NCI-H2171 (cell line): ENCODE data around the gene PROSER1.
"Not testable (repeated sequence)": the region's sequence is repeated elsewhere in the genome, so short reads cannot be mapped to it uniquely, and the experiment has no call there.

Experiments used
- DNase-seq: peaks from one replicate; lab custom pipeline; 2025; lab: John Stamatoyannopoulos, UW

PROSER1 gene

DNA sequence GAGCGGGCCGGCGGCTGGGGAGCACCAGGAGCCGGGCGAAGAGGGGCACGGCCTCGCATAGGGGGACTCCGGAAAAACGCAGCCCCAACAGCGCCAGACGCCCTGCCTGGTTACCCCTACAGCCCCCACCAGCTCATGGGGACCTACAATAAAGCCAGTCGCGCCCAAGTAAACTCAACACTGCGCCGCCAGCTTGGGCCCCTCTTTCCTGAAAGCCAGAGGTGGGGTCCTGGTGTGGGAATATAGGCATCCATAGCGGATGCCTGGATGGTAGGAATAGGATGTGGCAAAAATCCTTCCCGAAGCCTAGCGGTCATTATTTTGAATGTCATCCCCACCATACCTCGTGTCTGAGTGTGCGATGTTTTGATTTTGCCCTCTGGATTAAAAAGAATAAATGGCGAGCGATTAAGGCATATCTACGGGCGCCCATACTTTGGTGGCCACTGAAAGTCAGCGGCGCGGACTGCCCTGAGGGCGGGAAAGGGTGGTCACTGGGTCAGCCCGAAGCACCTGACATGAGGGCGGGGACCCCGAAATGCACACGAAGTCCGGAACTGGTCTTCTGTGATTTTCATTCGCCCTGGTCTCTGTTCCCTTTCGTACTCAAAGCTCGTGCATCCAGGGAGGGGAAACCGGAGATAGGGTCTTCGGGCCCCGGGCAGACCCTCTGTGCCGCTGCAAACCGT is at the start of gene PROSER1, which contains the start of gene NHLRC3:
PROSER1 (minus strand) TSS at position 210 of the 689 bp plus-strand sequence. CDS start 847 bp downstream, outside the sequence.
NHLRC3 (plus strand) TSS at position 577 of the 689 bp plus-strand sequence. CDS start 184 bp downstream, outside the sequence.
- DNase-seq: peak; percentile 76

GRCh38 chr13:39086251-39086945 is 48.5 kb upstream of the PROSER1 start:
- DNase-seq: not testable (repeated sequence)

- DNase-seq: no peak
These were observed 36.1 kb upstream of the PROSER1 start for GRCh38 chr13:39073983-39074382.

GRCh38 chr13:39072842-39073241 is 35.0 kb upstream of the PROSER1 start:
- no peak for DNase-seq

- no peak for DNase-seq
These were observed 24.1 kb upstream of the PROSER1 start for GRCh38 chr13:39062004-39062403.

DNA sequence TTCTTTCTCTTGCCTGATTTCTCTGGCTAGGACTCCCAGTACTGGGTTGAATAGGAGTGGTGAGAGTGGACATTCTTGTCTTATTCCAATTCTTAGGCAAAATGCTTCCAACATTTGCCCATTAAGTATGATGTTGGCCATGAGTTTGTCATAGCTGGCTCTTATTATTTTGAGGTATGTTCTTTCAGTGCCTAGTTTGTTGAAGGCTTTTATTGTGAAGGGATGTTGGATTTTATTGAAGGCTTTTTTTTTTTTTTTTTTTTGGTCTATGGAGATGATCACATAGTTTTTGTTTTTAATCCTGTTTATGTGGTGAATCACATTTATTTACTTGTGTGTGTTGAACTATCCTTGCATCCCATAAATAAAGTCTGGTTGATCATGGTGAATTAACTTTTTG is 20.2 kb upstream of the PROSER1 start:
- no peak for DNase-seq

DNA sequence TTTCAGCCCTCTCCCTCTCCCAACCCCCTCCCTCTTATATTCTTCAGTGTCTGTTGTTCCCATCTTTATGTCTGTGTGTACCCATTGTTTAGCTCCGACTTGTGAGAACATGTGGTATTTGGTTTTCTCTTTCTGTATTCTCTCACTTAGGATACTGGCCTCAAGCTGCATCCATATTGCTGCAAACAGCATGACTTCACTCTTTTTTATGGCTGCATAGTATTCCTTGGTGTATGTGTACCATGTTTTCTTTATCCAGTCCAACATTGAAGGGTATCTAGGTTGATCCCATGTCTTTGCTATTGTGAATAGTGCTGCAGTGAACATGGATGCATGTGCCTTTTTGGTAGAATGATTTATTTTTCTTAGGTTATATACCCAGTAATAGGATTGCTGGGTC is 18.1 kb upstream of the PROSER1 start:
- no peak for DNase-seq

- DNase-seq: no peak
These were observed 16.2 kb upstream of the PROSER1 start for GRCh38 chr13:39054112-39054511.

DNA sequence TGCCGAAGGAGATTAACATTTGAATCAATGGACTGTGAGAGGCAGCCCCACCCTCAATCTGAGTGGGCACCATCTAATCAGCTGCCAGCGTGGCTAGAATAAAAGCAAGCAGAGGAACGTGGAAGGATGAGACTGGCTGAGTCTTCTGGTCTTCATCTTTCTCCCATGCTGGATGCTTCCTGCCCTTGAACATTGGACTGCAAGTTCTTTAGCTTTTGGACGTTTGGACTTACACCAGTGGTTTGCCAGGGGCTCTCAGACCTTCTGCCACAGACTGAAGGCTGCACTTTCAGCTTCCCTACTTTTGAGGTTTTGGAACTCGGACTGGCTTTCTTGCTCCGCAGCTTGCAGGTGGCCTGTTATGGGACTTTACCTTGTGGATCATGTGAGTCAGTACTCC is 15.1 kb upstream of the PROSER1 start:
- DNase-seq: no peak

DNA sequence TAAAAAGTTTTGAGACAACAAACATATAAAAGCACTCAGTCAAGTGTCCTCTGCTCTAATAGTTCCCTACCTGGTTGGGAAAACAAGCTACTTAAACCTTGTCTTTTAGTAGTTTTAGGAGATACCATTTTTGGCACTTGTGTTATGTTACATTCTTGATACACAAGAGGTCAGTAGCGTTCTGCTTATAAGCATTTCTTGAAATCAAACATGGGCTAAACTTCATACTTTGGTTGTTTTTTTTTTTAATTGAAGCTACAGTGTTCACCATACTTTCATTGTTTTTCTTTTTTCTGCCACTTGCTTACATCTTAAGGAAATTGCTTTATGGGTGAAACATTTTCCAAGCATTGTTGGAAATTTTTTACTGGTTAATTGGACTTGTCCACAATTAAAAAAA is 13.3 kb upstream of the PROSER1 start:
- DNase-seq: peak; percentile 3

GRCh38 chr13:39049274-39049673 is 11.4 kb upstream of the PROSER1 start:
- no peak for DNase-seq

- no peak for DNase-seq
These were observed 10.9 kb upstream of the PROSER1 start for GRCh38 chr13:39048806-39049205.

DNA sequence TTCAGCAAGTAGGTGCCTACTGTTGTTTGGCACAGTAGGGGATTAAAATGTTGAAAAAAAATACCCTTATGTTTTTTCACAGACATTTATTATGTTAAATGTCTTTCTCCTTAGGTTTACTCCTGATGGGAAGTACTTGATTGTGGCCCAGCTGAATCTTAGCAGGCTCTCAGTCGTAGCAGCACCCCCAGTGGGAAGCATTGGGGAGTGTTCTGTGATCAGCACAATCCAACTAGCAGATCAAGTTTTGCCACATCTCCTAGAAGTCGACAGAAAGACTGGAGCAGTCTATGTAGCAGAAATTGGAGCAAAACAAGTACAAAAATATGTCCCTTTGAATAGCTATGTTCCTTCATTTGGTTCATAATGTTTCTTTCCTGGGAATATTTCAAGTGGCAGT is 9.7 kb upstream of the PROSER1 start:
- no peak for DNase-seq

GRCh38 chr13:39044536-39044935 is 6.6 kb upstream of the PROSER1 start:
- DNase-seq: no peak

DNA sequence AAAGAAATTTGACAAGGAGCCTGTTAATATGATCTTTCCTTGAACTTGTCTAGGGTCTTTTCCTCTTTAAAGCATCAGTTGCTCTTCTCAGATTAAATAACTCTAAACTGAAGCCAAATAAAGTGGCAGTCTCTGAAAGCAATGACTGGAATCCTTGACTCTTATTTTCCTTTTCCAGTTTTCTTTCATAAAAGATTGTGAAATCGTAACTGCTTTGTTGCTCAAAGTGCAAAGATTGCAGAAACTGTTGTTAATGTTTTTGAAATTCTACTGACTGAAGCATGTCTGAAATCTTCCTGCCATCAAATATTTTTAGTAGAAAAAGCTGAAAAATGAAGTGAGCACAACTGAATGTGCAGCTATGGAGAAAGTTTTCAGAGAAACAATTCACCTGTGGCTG is 2.3 kb upstream of the PROSER1 start:
- no peak for DNase-seq

DNA sequence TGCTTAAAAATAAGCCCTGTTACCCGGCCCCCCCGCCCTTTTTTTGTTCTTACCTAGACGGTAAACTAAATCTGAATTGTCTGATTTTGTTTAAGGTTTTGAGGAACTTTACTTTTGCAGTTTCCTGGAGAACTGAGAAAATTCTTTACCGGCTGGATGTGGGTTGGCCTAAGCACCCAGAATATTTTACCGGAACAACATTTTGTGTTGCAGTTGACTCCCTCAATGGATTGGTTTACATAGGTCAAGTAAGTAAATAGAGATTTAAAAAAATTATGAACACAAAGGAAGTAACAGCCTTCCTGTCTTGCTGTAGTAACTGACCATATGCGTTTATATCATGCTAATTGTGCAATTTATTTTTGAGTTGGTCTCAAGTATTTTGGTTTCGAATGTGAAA is 1.2 kb upstream of the PROSER1 start:
- no peak for DNase-seq

- DNase-seq: no peak
These were observed 711 bp upstream of the PROSER1 start for GRCh38 chr13:39038569-39039030.

DNA sequence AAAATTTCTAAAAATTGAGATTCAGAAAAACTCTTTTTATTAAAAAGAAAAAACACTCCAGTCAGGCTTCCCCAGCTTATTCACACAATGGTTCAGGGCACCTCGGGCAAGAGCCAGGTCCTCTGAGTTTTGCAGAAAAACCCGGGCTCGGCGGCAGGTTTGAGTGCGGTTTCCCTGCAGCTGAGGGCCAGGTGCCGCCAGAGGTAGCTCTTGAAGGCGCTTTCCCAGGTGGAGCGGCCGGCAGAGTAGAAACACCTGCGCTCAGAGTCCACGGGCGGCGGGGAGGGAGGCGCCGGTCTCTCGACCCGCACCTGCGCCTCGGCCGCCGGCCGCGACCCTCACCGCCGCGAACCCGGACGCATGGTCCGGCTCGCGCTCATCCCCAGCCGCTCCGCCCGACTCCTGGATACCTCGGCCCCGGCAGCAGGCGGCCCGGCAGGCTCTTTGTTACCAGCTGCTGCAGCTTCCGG is 444 bp downstream of the PROSER1 start:
- DNase-seq: peak; percentile 36

GRCh38 chr13:39036212-39036611 is 1.7 kb downstream of the PROSER1 start:
- DNase-seq: no peak

GRCh38 chr13:39035799-39036198 is 2.1 kb downstream of the PROSER1 start:
- DNase-seq: no peak

DNA sequence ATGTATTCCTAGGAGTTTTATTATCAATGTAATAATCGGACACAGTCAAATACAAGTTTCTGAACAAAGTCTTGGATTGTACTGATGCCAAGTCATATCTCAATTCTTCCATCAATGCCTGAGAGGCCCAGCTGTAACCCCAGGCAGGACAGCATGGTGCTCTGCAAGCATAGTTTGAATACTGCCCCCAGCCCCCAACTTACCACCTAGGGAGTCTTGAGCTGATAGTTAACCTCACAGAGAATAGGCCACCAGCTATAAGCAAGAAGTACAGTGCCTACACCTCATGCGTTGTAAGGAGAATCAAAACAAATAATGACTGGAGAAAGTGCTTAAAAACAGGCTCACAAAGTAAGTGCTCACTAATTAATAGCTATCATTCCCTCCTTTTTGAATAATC is 2.7 kb downstream of the PROSER1 start:
- DNase-seq: no peak

DNA sequence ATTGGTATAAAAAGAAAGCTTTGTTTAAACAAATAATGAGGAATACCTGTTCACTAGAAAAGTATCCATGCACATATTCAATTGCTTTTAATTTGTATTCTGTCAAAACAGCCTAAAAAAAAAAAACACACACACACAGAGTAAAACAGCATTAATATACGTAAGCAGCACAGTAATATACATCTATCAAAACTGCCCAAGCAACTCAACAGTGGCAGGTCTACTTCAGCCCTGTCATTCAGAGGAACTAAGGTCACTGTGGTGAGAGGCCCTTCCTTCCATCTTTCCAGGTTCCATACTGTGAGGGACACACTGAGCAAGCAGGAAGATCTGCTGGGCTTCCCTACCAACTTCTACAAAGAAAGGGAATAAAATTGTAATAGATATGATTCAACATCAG is 3.8 kb downstream of the PROSER1 start:
- DNase-seq: no peak

- no peak for DNase-seq
These were observed 5.7 kb downstream of the PROSER1 start for GRCh38 chr13:39032150-39032549.
